ENCODE data around the gene TULP4. TPM values are rescaled to one million over a fixed set of nuclear protein-coding genes. Genes with fewer than 3 reads are reported as not detected.

The TULP4 gene
- total and polyA plus RNA-seq, 2 donors (not counting 1 experiment from before 2014, with no cell fraction given): 12.0 to 90.0 TPM

- ChIA-PET CTCF (interaction anchor here (0.6 to 1.4 kb wide), 2 partner anchors 10 to 148 kb away, joined by 3 to 4 read pairs; no protein-coding TSS in a partner anchor), POLR2A (no interaction called here)
- whole genome bisulfite sequencing (ENCODE audit: insufficient coverage): 100% methylated on average over 2 of the region's 7 CpGs
- no peak for TF ChIP-seq EZH2 (IDR thresholded peaks at IDR 0.05; ENCODE audit: borderline replicate concordance, insufficient read depth, low read depth, low read length, poor library complexity, severe bottlenecking)
- no peak for TF ChIP-seq CTCF (IDR thresholded peaks at IDR 0.05)
- H3K27me3 ChIP-seq (replicated peaks in 1 of 4; ENCODE audit: control extremely low read depth in 1 of 4, control insufficient read depth in 3 of 4, insufficient read depth in 4 of 4, low read length in 3 of 4): no peaks in the 10 kb centered on the region
- no peaks in the 10 kb centered on the region for H3K9me3 ChIP-seq (ENCODE audit: control extremely low read depth in 1 of 3, control insufficient read depth in 2 of 3, insufficient read depth in 1 of 3, low read length in 2 of 3)
- no peaks in the 10 kb centered on the region for H4K20me1 ChIP-seq (ENCODE audit: control insufficient read depth, insufficient read depth, low read length, poor library complexity, severe bottlenecking)
- no peak overlapping the region for H3K4me3 Mint-ChIP-seq
- intact Hi-C loops (cut with micrococcal nuclease): no loop called here
- no peaks in the 10 kb centered on the region for H3K79me2 ChIP-seq (ENCODE audit: control insufficient read depth, insufficient read depth, low read length)
- H3K4me2 ChIP-seq (replicated peaks; ENCODE audit: low read depth, low read length, poor library complexity, severe bottlenecking): no peak overlapping the region
- H3K27ac ChIP-seq (ENCODE audit: low read length in 2 of 2): no peak overlapping the region
- H3K9ac ChIP-seq (ENCODE audit: low read length): no peak overlapping the region
- DNase-seq (no peak), ATAC-seq (ENCODE audit: low read depth) (no peak)
- no peak overlapping the region for H3K4me3 ChIP-seq (ENCODE audit: control extremely low read depth in 1 of 5, extremely low read depth in 1 of 5, insufficient read depth in 1 of 5, low read depth in 2 of 5, low read length in 4 of 5)
- peaks cover 5 to 37% of the 10 kb centered on the region in 2 experiments for H3K36me3 ChIP-seq (replicated peaks in 1 of 2; ENCODE audit: control extremely low read depth in 1 of 2, control insufficient read depth in 1 of 2, extremely low read depth in 1 of 2, insufficient read depth in 2 of 2, low read length in 1 of 2)
- H3K9me3 Mint-ChIP-seq (ENCODE audit: insufficient read depth): no peaks in the 10 kb centered on the region
- no peaks in the 10 kb centered on the region for H3K4me1 Mint-ChIP-seq
- no peak overlapping the region for H2AFZ ChIP-seq (ENCODE audit: insufficient read depth, low read depth, low read length, poor library complexity, severe bottlenecking)
- H3K27me3 Mint-ChIP-seq: no peaks in the 10 kb centered on the region
- H3K4me1 ChIP-seq (ENCODE audit: control insufficient read depth in 2 of 2, insufficient read depth in 2 of 2, low read length in 2 of 2): no peaks in the 10 kb centered on the region
- no peak overlapping the region for H3K27ac Mint-ChIP-seq
Observed at GRCh38 chr6:158457131-158457530, 144.9 kb downstream of the TULP4 start.

GRCh38 chr6:158457616-158458278 lies 145.5 kb downstream of the TULP4 start:
- Histone ChIP-seq H3K36me3 (replicated peaks in 1 of 2; ENCODE audit: control extremely low read depth in 1 of 2, control insufficient read depth in 1 of 2, extremely low read depth in 1 of 2, insufficient read depth in 2 of 2, low read length in 1 of 2) (peaks cover 3 to 32% of the 10 kb centered on the region in 2 experiments), H4K20me1 (ENCODE audit: control insufficient read depth, insufficient read depth, low read length, poor library complexity, severe bottlenecking) (no peaks in the 10 kb centered on the region), H3K4me2 (replicated peaks; ENCODE audit: low read depth, low read length, poor library complexity, severe bottlenecking) (no peak overlapping the region), H3K9me3 (ENCODE audit: control extremely low read depth in 1 of 3, control insufficient read depth in 2 of 3, insufficient read depth in 1 of 3, low read length in 2 of 3) (no peaks in the 10 kb centered on the region), H3K4me3 (ENCODE audit: control extremely low read depth in 1 of 5, extremely low read depth in 1 of 5, insufficient read depth in 1 of 5, low read depth in 2 of 5, low read length in 4 of 5) (no peak overlapping the region), H3K79me2 (ENCODE audit: control insufficient read depth, insufficient read depth, low read length) (no peaks in the 10 kb centered on the region), H3K9ac (ENCODE audit: low read length) (no peak overlapping the region), H3K27ac (ENCODE audit: low read length in 2 of 2) (no peak overlapping the region), H3K4me1 (ENCODE audit: control insufficient read depth in 2 of 2, insufficient read depth in 2 of 2, low read length in 2 of 2) (no peaks in the 10 kb centered on the region), H2AFZ (ENCODE audit: insufficient read depth, low read depth, low read length, poor library complexity, severe bottlenecking) (no peak overlapping the region), H3K27me3 (replicated peaks in 1 of 4; ENCODE audit: control extremely low read depth in 1 of 4, control insufficient read depth in 3 of 4, insufficient read depth in 4 of 4, low read length in 3 of 4) (no peaks in the 10 kb centered on the region)
- Mint-ChIP-seq H3K27me3 (no peaks in the 10 kb centered on the region), H3K4me3 (no peak overlapping the region), H3K9me3 (ENCODE audit: insufficient read depth) (no peaks in the 10 kb centered on the region), H3K27ac (no peak overlapping the region), H3K4me1 (no peaks in the 10 kb centered on the region)
- ChIA-PET POLR2A (no interaction called here), CTCF (interaction anchor here (0.6 to 1.4 kb wide), 2 partner anchors 11 to 148 kb away, joined by 3 to 4 read pairs; no protein-coding TSS in a partner anchor)
- TF ChIP-seq EZH2 (IDR thresholded peaks at IDR 0.05; ENCODE audit: borderline replicate concordance, insufficient read depth, low read depth, low read length, poor library complexity, severe bottlenecking): no peak
- no peak for TF ChIP-seq CTCF (IDR thresholded peaks at IDR 0.05)
- no CpG with 5 or more reads among the region's 4 CpGs for WGBS (ENCODE audit: insufficient coverage)
- no peak for DNase-seq
- intact Hi-C loops (cut with micrococcal nuclease): no loop called here
- no peak for ATAC-seq (ENCODE audit: low read depth)
